ENCODE measurements around the gene BTBD1. TPM values are rescaled to one million over a fixed set of nuclear protein-coding genes. Genes with fewer than 3 reads are reported as not detected.
"Not testable (repeated sequence)": the region's sequence is repeated elsewhere in the genome, so short reads cannot be mapped to it uniquely, and the experiment has no call there.

The BTBD1 gene
- polyA plus RNA-seq, 4 donors = 64.3 to 81.0 (median 79.8) TPM

- DNase-seq (ENCODE audit: low read depth in 4 of 4, low spot score in 3 of 4) = no peak
These were observed 4.3 kb downstream of the BTBD1 start for GRCh38 chr15:83062768-83063180.

- no peak for DNase-seq (ENCODE audit: low read depth in 4 of 4, low spot score in 3 of 4)
These were observed 5.4 kb downstream of the BTBD1 start for GRCh38 chr15:83061680-83062079.

DNA sequence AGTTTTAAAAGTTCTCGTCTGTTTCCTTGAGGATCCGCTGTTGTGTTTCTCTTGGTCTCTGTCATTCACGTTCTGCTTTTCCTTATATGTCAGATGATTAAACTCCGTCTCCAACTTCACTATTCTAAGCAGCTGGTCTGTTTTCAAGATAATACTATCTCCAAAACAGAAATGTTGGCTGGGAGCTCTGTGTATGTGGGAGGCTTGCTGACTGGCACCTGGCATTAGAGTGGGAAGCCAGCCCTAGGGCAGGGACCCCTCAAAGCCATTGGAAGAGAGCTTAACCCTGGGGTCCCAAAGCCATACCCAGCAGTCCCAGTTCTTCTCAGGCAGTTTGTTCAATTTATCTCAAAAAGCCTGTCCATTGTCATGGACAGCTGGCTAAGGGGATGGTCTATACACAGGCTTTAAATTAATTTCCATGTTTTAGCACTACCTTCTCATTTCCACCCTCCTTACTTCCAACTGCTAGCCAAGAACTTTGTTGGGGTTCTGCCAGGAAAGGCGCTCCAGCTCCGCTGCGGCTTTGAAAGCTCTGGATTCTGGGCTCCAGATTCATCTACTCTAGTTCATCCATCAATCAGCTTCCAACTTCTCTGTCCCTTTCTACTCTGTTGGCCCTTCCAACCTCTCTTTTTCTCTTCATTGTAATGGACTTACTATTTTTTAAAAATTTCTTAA, 9.2 kb downstream of the BTBD1 start:
- no peak for DNase-seq (ENCODE audit: low read depth in 4 of 4, low spot score in 3 of 4)

DNA sequence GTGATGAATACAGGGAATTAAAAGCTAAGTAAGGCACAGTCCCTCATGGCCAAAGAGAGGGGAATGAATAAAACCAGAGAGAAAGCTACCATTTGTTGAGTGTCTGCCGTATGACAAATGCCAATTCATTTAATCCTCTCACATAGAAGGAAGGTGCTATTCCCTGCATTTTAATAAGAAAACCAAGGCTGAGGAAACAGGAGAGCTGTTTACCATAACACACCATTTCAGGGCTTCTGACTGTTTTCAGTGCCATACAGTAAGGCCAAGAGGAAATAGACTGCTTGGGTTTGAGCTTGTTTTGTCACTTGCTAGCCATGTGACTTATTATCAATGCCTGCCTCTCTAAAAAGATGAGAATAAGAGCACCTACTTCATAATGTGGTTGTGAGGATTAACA, 10.1 kb downstream of the BTBD1 start:
- DNase-seq (ENCODE audit: low read depth in 4 of 4, low spot score in 3 of 4) = no peak

DNA sequence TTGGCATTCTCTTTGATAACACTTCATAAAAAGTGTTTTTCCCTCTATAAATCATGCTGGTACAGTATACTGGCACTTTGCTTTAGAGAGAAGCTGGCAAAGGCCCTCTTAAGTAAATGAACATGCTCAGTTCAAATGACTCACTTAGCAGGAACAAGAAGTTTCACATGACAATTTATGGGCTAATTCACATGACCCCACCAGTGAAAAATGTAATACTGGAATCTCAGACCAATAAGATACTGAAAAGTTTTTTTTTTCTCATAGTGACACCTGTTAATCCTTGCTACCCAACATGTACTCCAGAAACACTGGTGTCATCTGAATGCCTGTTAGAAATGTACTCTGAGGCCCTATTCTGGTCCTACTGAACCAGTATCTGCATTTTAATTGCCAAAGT, 13.9 kb downstream of the BTBD1 start:
- DNase-seq (ENCODE audit: low read depth in 4 of 4, low spot score in 3 of 4) = no peak

DNA sequence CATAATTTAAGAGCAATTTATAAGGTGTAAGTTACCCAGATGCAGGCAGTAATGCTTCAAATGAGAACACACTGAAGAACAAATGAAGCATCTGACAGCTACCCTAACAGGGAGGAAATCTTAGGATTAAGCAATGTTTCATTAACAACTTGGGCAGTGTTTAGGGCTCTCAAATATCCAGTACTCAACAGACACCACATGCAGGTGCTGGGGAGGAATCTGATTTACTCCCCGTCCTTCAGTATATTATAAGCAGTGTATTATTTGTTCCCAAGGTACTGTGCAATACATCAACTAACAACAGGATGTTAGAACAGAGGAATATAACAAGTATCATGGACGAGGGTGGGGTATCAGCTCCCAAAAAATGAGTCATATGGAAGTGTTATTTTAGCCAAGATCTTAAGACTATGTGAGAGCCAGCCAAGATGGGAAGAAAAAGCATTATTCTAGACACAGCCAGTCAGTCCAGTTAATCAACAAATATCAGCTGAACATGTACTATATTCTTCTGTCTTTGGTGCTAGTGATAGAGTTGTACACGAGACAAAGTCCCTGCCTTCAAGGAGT, 20.4 kb downstream of the BTBD1 start:
- DNase-seq (ENCODE audit: low read depth in 4 of 4, low spot score in 3 of 4) = no peak

GRCh38 chr15:83044156-83044555, 22.9 kb downstream of the BTBD1 start:
- no peak for DNase-seq (ENCODE audit: low read depth in 4 of 4, low spot score in 3 of 4)

- no peak for DNase-seq (ENCODE audit: low read depth in 4 of 4, low spot score in 3 of 4)
These were observed 27.8 kb downstream of the BTBD1 start for GRCh38 chr15:83039206-83039605.

DNA sequence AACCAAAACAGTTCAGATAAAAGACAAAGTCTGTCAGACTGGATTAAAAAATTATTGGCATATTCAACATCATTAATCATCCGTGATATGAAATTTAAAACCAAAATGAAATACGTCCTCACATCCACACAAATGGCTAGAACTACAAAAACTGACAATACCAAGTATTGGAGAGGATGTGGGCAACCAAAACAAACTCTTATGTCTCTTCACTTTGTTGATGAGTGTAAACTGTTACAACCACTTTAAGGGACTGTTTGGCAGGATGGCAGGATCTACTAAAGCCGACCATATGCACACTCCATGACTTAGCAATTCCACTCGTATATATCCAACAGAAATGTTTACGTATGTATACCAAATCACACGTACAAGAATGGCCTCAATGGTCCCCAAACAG, 30.8 kb downstream of the BTBD1 start:
- no peak for DNase-seq (ENCODE audit: low read depth in 4 of 4, low spot score in 3 of 4)

DNA sequence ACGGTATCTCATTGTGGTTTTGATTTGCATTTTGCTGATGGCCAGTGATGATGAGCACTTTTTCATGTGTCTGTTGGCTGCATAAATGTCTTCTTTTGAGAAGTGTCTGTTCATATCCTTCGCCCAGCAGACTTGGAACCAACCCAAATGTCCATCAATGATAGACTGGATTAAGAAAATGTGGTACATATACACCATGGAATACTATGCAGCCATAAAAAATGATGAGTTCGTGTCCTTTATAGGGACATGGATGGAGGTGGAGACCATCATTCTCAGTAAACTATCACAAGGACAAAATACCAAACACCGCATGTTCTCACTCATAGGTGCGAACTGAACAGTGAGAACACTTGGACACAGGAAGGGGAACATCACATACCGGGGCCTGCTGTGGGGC, 35.8 kb downstream of the BTBD1 start:
- DNase-seq (ENCODE audit: low read depth in 4 of 4, low spot score in 3 of 4) = not testable (repeated sequence)

DNA sequence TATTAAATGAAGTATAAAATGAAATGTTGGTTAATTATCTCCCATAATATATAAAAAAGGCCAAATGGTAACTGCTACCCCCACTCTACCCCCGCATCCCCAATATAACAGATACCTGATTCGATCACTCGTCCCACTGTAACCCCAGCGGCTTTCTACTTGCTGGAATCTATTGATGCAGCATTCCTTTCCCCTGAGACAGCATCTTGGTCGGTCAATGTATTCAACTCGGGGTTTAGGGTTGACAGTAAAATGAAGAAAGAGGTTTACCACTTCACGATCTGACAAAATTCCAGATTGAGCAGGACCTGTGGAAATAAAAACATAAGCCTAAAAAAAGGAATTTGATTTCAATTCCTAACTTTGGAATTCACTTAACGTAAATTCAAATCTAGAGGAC, 37.0 kb downstream of the BTBD1 start:
- no peak for DNase-seq (ENCODE audit: low read depth in 4 of 4, low spot score in 3 of 4)

DNA sequence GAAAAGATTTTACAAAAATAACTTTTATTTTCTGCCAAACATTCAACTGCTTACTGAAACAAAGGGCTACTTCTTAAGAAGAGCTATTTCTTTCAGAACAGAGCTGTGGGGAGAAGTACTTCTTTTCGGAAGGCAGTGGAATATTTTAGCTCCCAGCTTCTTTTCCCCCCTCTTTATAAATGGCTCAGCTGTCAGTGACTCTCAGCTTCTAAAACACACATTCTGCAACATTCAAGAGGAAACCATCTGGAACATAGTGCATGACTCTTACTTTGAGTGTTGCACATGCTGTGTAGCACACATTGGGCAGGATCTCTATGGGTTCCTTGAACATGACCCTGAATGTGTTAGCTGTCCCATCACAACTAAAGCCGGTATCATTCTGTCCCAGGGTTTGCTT, 48.6 kb downstream of the BTBD1 start:
- DNase-seq (ENCODE audit: low read depth in 4 of 4, low spot score in 3 of 4) = no peak

GRCh38 chr15:83016906-83017305, 50.1 kb downstream of the BTBD1 start:
- DNase-seq (ENCODE audit: low read depth in 4 of 4, low spot score in 3 of 4) = no peak

DNA sequence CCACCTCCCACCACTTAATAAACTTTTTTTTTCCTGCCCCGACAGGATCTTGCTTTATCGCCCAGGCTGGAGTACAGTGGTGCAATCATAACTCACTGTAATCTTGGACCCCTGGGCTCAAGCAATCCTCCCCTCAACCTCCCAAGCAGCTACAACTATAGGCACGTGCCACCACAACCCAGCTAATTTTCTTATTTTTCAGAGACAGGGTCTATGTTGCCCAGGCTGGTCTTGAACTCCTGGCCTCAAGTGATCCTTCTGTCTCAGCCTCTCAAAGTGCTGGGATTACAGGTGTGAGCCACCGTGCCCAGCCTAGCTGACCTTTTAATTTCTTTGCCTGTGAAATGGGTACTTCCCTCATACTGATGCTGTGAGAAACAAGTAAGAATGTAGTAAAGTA, 51.7 kb downstream of the BTBD1 start:
- DNase-seq (ENCODE audit: low read depth in 4 of 4, low spot score in 3 of 4) = no peak

GRCh38 chr15:83014205-83014653, 52.8 kb downstream of the BTBD1 start:
- no peak for DNase-seq (ENCODE audit: low read depth in 4 of 4, low spot score in 3 of 4)

DNA sequence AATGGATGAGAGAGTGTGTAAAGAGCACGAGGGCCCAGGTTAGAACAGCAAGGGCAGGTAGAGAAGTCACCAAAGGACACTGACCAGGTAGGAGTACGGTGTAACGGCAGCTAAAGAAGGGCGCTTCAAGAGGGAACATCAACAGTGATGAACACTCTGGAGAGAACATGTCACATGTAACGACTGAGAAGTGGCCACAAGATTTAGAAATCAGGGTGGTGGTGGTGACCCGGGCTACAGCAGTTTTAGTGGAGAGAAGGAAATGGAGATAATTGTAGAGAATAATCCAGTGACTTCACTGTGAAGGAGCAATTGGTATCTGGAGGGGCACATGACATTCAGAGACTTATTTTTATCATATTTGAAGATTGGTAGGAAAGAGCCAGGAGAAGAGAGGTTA, 54.4 kb downstream of the BTBD1 start:
- DNase-seq (ENCODE audit: low read depth in 4 of 4, low spot score in 3 of 4) = no peak

DNA sequence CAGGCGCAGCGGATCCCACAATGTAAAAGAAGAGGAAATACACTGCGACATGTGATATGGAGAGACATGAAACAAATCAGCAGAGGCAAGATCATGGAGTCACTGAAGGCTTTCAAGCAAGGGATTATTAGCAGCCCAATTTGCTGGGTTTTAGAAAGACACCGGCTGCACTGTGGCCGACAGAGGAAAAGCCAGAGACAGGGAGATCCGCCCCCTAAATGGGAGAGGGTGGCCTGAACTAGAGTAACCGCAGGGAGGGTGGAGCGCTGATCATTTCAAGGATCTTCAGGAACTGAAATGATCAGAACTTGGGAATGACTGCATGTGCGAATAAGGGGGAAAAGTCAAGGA, 55.0 kb downstream of the BTBD1 start:
- peak in 2 of 4 donors; percentile 0 to 7 for DNase-seq (ENCODE audit: low read depth in 4 of 4, low spot score in 3 of 4)

DNA sequence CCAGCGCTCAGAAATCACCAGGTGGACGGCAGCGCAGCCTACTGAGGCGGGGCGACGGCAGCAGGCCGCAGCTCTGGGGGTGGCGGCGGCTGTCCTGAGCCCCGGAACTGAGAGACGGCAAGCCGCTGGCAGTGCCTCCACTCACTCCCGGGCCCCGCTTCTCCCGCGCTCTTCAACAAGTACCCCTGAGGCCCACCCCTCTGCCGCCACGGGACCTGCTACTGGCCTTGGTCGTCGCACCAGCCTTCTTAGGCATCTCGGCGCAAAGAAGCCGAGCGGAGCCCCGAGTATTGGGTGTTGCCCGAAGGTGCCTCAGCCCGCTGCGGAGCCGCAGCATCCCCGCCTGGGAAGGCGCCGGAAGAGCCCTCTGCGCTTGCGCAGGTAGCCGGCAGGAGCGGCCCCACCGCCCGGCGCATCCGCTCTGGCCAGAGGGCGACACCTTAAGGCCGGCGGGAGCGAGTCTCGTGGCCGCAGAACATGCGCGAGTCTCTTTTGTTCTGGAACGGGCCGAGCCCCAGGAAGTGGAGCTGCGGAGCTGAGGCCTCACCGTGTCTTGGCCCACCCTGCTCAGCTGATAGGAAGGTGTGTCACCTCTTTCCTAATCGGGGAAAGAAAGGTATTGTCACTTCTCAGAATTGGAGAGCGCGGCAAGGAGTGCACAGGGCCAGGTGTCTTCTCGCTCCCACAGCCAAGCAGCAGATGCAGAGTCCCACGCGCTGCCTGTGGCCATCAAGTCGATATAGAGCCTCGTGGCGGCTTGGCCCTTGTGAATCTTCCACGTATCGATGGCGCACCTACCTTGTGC, 55.6 kb downstream of the BTBD1 start, which contains the start of gene C15orf40:
C15orf40 (minus strand) TSS at position 369 of the 805 bp plus-strand sequence; CDS start at position 337, 32 bp downstream.
- peak; percentile 82 to 85 (median 84) for DNase-seq (ENCODE audit: low read depth in 4 of 4, low spot score in 3 of 4)

- DNase-seq (ENCODE audit: low read depth in 4 of 4, low spot score in 3 of 4) = peak in 3 of 4 donors; percentile 48 to 55 (median 54)
These were observed 56.3 kb downstream of the BTBD1 start for GRCh38 chr15:83010709-83011270.

DNA sequence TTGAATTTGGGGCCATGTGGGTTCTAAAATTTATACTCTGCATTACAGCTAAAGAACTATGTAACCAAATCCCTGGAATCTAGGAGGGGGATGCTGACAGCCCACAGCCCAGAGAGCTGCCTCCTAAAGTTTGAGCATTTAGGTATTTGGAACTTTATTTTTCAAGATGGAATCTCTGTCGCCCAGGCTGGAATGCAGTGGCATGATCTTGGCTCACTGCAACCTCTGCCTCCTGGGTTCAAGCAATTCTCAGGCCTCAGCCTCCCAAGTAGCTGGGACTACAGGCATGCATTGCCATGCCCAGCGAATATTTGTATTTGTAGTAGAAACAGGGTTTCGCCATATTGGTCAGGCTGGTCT, 66.4 kb downstream of the BTBD1 start:
- DNase-seq (ENCODE audit: low read depth in 4 of 4, low spot score in 3 of 4) = not testable (repeated sequence)

GRCh38 chr15:82999905-83000671, 67.0 kb downstream of the BTBD1 start:
- DNase-seq (ENCODE audit: low read depth in 4 of 4, low spot score in 3 of 4) = no peak

Measured in right renal pelvis (tissue), 4 donors.